Measurements from ENCODE around the gene NRAP.

The NRAP gene

GRCh38 chr10:113641702-113642101, 22.1 kb downstream of the NRAP start:
- DNase-seq (ENCODE audit: low read depth), result no peak

DNA sequence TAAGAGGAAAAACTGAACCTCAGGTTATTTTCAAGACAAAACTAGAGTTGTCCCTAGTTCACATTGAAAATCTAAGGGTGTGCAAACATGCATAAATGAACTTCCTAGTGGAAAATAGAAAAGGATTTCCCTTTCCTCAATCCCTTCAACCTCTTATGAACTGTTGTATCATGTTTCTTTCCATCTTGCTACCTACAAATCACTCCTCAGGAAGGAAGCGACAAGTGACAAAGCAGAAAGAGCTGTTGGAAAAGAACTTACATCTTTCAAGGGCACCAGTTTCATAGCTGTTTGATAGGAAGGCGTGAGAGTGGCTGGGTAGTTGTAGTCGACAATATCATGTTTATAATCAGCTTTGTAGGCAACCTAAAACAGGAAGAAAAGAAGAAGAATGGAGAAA, 23.9 kb downstream of the NRAP start:
- no peak for DNase-seq (ENCODE audit: low read depth)

- no peak for DNase-seq (ENCODE audit: low read depth)
These were observed 32.0 kb downstream of the NRAP start for GRCh38 chr10:113631684-113632367.

DNA sequence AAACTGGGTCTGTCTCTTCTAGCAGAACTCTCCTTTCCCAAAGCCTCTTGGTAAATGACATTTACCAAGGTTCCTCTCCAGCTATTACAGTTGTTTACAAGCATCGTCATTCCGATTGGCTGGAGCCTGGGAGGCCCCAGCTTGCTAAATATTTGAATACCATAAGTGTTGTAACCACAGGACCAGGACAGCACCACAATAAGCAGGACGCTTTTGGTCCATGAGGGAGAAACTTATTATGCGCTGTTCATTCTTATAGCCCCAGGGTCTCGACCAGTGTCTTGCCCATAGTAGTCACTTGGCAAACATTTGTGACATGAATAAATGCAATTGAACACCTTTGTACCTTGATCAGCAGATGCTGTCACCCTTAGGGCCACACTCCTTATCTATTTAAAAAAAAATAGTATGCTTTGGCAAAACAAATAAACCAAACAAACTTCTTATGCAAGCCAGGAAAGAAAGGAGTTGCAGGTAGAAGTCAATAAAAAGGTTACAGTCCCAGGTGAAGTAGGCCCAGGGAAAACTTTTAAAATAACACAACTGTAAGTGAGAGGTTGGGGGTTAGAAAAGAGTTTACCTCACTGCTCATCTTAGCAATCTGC, 32.8 kb downstream of the NRAP start:
- no peak for DNase-seq (ENCODE audit: low read depth)

DNA sequence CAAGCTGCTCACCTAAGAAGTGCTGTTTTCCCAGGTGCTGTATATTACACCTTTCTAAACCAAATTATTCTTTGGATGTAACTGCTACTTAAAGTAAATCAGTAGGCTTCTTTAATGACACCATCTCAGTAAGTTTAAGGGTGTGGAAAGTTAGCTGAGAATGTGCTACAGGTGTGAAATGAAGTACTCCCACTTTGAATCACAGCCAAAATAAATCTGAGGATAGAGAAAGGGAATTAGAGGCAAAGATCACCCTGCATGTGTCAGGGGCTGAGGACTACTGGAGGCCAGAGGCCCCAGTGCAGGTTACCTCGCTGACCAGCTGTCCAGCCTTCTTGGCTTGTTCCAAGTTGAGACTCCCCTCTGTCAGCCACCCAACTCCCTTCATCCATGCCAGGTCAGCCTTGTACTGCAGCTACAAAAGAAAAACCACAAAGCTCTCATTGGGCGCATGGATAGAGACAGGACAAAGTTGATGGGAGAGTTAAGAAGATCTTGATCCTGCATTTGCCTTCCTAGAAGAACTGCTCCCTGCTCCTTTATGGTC, 35.2 kb downstream of the NRAP start:
- DNase-seq (ENCODE audit: low read depth), result no peak

GRCh38 chr10:113627836-113628235, 36.0 kb downstream of the NRAP start:
- no peak for DNase-seq (ENCODE audit: low read depth)

DNA sequence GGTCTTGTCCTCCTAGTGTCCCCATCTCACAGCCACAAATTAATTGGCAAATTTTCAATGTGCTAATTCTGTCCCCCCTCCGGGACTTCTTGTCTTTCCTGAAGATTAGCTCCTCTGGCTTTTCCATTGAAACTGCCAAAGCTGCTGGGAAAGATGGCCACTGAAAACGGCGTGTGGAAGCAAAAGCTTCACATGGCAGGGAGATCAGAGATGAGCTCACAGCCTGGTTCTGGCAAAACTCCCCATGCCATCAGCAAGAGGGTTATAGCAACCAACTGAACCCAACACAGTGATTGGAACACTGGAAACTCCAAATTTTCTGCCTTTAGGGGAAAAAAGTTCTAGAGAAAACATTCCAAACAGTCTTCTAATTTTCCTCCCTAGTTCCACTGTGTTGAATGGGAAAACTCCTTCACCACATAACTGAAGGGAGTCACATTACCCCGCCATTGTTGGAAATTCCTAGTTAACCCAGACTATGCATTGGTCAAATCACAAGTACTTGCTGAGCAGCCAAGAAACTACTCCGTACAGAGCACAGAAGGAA, 37.0 kb downstream of the NRAP start:
- DNase-seq (ENCODE audit: low read depth), result peak; percentile 4

GRCh38 chr10:113625461-113626186, 38.2 kb downstream of the NRAP start:
- no peak for DNase-seq (ENCODE audit: low read depth)

DNA sequence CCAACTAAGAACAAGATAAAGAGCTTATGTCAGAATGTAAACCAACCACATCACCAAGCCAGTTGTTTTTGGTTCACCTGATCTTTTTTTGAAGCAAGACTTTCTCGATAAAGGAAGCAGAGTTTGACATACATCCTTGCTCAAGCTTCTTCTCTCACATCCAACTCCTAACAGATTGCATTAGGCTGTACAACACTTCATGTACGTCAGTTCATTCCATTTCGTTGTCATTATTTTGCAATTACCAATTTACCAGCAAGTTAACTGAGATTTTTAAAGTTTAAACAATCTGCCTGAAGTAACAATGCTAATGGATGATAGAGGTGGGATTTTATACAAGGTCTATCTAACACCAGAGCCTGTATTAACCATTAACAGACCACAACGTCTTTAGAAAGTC, 41.0 kb downstream of the NRAP start:
- DNase-seq (ENCODE audit: low read depth), result no peak

GRCh38 chr10:113621799-113622198, 42.0 kb downstream of the NRAP start:
- no peak for DNase-seq (ENCODE audit: low read depth)

- DNase-seq (ENCODE audit: low read depth), result no peak
These were observed 42.9 kb downstream of the NRAP start for GRCh38 chr10:113620936-113621335.

- no peak for DNase-seq (ENCODE audit: low read depth)
These were observed 43.3 kb downstream of the NRAP start for GRCh38 chr10:113620511-113620910.

- DNase-seq (ENCODE audit: low read depth), result no peak
These were observed 44.4 kb downstream of the NRAP start for GRCh38 chr10:113619401-113619800.

DNA sequence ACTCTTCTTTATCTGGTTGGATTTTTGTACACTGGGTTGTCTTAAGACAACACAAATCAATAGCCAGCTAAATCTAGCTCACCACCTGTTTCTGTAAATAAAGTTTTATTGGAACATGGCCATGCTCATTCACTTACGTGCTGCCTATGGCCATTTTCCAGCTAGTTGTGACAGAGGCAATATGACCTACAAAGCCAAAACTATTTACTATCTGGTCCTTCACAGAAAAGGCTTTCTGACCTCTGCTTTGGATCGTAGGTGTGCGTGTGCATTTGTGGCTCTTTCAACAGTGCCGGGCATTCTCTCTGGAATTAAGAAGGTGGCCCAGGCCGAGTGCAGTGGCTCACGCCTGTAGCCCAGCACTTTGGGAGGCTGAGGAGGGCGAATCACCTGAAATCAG, 45.5 kb downstream of the NRAP start:
- DNase-seq (ENCODE audit: low read depth), result no peak

DNA sequence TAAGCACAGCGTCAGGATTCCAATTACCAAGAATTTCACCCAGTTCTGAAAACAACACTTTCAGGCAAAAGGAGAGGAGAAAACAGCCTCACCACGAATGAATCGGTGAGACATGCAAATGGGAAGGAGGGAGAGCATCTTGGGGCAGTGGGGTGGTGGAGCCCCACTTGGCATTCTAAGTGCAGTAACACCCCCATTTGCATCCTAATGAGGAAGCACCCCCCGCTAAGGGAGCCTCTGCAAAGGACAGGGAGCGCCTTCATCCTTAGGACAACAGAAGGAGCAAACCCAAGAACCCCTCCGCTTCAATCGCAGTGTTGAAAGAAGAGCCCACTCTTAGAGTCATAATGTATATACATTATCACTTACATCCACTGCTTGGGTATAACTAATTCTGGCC, 46.8 kb downstream of the NRAP start:
- no peak for DNase-seq (ENCODE audit: low read depth)

DNA sequence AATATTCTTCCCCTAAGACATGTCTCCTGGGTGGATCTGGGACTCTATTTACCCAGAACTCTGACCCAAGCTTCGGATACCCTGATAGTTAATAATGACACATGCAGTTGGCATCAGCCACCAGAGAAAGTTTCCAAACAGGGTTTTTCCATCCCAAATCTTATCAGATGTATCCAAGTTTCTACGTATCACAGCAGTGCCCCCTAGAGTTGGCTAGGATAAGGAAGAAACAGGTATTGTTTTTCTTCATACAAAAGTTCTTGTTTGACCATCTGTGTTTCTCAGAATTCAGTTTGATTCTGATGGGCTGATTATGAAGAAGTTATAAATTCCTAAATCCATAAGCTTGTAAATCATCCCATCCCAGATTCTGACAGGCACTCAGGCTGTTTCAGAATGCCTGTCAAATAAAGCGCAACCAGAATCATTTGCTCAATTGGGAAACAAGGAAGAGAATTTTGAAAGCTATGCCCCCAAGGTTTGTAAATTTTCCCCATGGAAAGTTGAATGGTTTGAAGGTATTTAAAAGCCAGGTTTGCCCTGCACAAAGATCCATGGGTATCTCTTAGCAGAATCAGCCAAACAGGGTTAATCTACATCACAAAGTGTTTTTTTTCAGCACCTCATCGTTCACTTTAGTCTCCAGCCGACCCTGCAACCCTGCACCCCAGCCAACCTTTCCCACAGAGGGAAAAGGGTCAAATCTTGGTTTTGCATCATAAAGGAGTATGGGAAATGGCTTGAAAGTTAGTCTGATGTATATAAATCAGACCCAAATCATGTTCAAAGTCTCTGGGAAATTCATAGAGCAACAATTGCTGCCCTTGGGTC, 47.4 kb downstream of the NRAP start:
- DNase-seq (ENCODE audit: low read depth), result no peak

DNA sequence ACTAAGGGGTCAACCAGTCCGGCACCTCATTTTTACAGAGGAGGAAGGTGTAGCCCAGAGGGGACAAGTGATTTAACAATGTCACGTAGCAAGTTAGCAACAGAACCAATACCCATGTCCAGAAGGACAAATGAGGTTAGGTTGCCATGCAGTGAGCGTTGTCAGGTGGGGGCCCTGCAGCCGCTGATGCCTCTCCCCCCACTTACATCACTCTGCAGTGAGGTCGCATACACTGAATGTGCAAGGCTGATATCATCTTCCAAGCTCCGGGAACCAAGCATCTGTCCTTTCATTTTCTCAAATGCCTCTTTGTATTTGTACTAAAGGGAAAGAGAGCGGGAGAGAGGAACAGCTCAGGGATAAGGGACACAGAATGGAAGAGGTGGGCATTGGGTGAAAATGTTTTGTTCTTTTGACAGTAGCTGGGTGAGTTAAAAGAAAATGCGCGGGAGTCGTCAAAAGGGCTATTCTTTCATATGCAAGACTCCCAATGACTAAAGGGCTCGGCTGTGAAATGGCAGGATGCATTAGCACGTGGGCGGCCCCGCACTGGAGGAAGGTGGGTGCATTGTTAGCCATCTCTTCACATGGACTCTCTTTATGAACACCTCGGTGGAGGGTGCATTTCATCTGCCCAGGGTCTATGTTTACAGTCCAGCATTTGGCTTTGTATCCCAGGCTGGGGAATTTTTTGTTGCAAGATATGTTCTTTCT, 49.7 kb downstream of the NRAP start:
- DNase-seq (ENCODE audit: low read depth), result no peak

DNA sequence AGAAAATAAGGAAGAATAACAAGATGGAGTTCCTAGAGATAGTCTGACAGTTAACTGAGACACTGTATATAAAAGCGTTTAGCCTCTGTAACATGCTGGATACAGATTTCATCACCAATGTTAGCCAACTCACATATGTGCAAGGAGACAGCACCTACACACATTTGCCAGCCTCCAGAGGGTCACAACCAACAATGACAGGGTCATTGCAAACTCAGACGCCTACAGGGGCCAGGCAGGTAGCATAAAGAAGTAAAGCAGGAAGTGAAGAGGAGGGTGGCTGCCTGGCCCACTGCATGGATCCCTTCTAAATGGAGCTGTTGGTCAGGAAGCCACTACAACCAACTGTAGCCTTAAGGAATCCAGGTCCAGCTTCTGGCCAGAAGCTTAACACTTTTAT, 50.4 kb downstream of the NRAP start:
- no peak for DNase-seq (ENCODE audit: low read depth)

DNA sequence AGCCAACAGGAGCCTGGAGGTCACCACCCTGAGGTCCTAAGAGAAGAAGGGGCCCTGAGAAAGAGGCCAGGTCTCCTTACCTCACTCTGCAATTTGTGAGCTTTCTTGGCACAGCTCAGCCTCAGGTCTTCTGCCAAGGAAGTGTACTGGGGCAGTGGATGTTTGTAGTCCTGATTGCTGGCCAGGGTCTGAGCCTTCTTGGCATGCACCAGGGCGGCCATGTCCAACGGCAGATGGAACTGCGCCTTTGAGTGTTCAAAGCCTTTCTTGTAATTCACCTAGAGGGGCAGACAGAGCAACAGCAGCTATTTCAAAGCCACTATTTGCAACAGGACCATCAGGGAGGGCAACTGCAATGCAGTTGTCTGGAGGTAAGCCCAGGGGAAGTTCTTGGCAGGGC, 51.7 kb downstream of the NRAP start:
- DNase-seq (ENCODE audit: low read depth), result no peak

DNA sequence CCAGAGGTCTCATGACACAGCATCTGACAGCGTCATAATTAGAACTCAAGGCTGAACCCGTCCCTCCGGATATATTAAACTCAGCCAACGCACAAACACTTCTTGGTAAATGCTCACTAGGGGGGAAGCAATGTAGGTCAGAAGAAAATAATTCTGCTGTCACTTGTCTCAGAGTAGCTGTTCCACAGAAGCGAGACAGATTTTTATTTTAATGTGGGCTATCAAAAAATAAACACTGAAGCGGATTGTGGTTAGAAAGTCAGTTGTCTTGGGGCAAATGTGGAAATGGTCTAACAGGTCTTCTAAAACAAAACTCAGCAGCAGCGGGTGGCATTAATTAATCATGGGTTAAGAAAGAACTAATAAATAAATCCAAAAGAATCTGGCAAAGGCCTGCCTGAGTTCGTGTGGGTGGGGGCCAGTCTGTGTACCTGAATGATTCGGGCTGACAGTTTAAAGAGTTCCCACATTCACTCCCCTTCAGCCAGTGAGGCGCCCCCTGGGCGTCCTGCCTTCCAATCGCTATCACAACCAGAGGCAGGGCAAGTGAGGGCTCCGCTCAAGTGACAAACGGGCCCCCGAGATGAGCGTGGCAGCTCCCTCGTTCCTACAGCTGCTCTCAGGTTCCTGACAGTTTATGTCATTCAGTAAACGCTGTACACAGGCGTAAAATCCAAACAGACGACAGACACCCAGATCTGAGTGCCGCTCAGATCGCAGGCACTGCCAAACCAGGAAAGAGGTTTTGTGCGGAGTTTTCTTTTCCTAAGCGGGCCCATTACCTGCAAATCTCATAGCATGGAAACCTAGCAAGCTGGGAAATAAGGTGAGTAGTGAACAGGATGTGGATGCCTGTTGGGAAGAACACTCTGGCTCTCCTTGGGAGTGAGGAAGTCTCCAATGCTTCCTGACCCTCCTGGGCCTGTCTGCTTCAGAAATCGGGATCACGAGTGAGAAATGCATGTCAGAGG, 52.9 kb downstream of the NRAP start:
- DNase-seq (ENCODE audit: low read depth), result no peak

Data from stromal cell of bone marrow (primary cell).